VCaP (cell line): ENCODE measurements around the gene DIP2A.
"Not testable (repeated sequence)": the region's sequence is repeated elsewhere in the genome, so short reads cannot be mapped to it uniquely, and the experiment has no call there.

Experiments used
- H3K27ac ChIP-seq: fragments of 450-650 bp; 2 replicates; pipeline ENCODE4 v1.5.1; 2017
- CTCF ChIP-seq: fragments of 450-650 bp; conservative IDR thresholded peaks from 2 replicates; pipeline ENCODE4 v1.5.1; 2017; ENCODE audit warnings: mild to moderate bottlenecking, moderate library complexity

The DIP2A gene

GRCh38 chr21:46570119-46570518 is 111.4 kb downstream of the DIP2A start:
- H3K27ac ChIP-seq = no peak overlapping the region
- TF ChIP-seq CTCF = no peak

GRCh38 chr21:46570631-46571030 is 111.9 kb downstream of the DIP2A start:
- H3K27ac ChIP-seq = no peak overlapping the region
- no peak for TF ChIP-seq CTCF

GRCh38 chr21:46572850-46573249 is 114.2 kb downstream of the DIP2A start:
- no peak overlapping the region for H3K27ac ChIP-seq
- TF ChIP-seq CTCF = no peak

GRCh38 chr21:46577786-46578185 is 119.1 kb downstream of the DIP2A start:
- not testable (repeated sequence) for H3K27ac ChIP-seq

GRCh38 chr21:46579394-46579793 is 120.7 kb downstream of the DIP2A start:
- H3K27ac ChIP-seq = not testable (repeated sequence)

- no peak for TF ChIP-seq CTCF
- no peak overlapping the region for H3K27ac ChIP-seq
These were observed 123.2 kb downstream of the DIP2A start for GRCh38 chr21:46581780-46582307.

GRCh38 chr21:46585191-46585953 is 126.7 kb downstream of the DIP2A start:
- H3K27ac ChIP-seq = no peak overlapping the region
- no peak for TF ChIP-seq CTCF

GRCh38 chr21:46594276-46594675 is 135.6 kb downstream of the DIP2A start:
- TF ChIP-seq CTCF = no peak
- H3K27ac ChIP-seq = no peak overlapping the region
